Transverse colon (tissue), 4 donors: ENCODE measurements around the gene DCTD. TPM values are rescaled to one million over a fixed set of nuclear protein-coding genes. Genes with fewer than 3 reads are reported as not detected.

Source experiments
- DNase-seq: peaks from one replicate; pipeline ENCODE4 v3.0.0-alpha.2; 2019
- H3K27ac ChIP-seq, 4 donors: fragments of 200-600 bp; sonication (generic); 2 replicates each; pipeline ENCODE4 v1.5.1; 2016 to 2018; ENCODE audit warnings: inconsistent platforms in 4 of 4
- H3K27me3 ChIP-seq: fragments of 200-600 bp; sonication (generic); 2 replicates; pipeline ENCODE4 v1.5.1; 2017; ENCODE audit warnings: inconsistent platforms
- H3K36me3 ChIP-seq, 4 donors: fragments of 200-600 bp; sonication (generic); 2 replicates each; pipeline ENCODE4 v1.5.1; 2017 to 2019; ENCODE audit warnings: inconsistent platforms in 4 of 4
- H3K4me1 ChIP-seq, 4 donors: fragments of 200-600 bp; sonication (generic); 2 replicates each; pipeline ENCODE4 v1.5.1; 2017 to 2020; ENCODE audit warnings: inconsistent platforms in 4 of 4
- H3K4me3 ChIP-seq, 4 donors: fragments of 200-600 bp; sonication (generic); 1 replicate in 1 of 4; 2 replicates in 3 of 4; pipeline versions ENCODE4 v1.5.1 to v1.6.1; 2017 to 2019; ENCODE audit warnings: inconsistent platforms in 4 of 4
- H3K9me3 ChIP-seq, 2 donors: fragments of 200-600 bp; sonication (generic); 2 replicates each; pipeline ENCODE4 v1.5.1; 2017 to 2019; ENCODE audit warnings: inconsistent platforms in 2 of 2
- EP300 ChIP-seq: sonication (generic); formaldehyde crosslinking; IDR thresholded peaks from one replicate; pipeline ENCODE4 v1.6.1; 2017; ENCODE audit warnings: antibody characterized with exemption, low read depth
- POLR2A ChIP-seq: fragments of 450-650 bp; IDR thresholded peaks from one replicate; pipeline ENCODE4 v1.6.1; 2016; ENCODE audit warnings: antibody characterized with exemption, mild to moderate bottlenecking, moderate library complexity
- POLR2AphosphoS5 ChIP-seq, 3 donors: sonication (generic); formaldehyde crosslinking; IDR thresholded peaks; one replicate each; pipeline ENCODE4 v1.6.1; 2016; ENCODE audit warnings: antibody characterized with exemption in 3 of 3
- WGBS, 2 donors: methylation state at CpG; one replicate each; pipeline ENCODE4 v1.1.5; 2018; ENCODE audit warnings: low coverage in 1 of 2; 5-methylcytosine and 5-hydroxymethylcytosine counted together
- in situ Hi-C, 4 donors: fragments of 200-750 bp; cut with MboI; loops; one replicate each; pipeline versions ENCODE4 v1.15.0 to v1.15.1; 2017; ENCODE audit warnings: low sequenced_read_pairs in 3 of 4, low pct_ligation_motif_present in 1 of 4, low pct_unique_long_range_greater_than_20kb in 1 of 4
- intact Hi-C: fragments of 100-400 bp; cut with DNase I; formaldehyde crosslinking; loops from one replicate; pipeline ENCODE4 v1.15.1; 2023; ENCODE audit warnings: low total_unique reads
- total RNA-seq, 4 donors: library from RNA; depleted of rRNA; stranded (reverse); fragments of >200 nt; gene quantifications; one replicate each; pipeline ENCODE4 v1.1.0, GENCODE V29; 2016
- TF ChIP-seq, protein P1 (sequence below), 5 experiments: fragments of 200-600 bp in 3 of 5; fragments of 450-650 bp in 2 of 5; sonication (generic) in 3 of 5; IDR thresholded peaks; 1 replicate in 2 of 5; 2 replicates in 3 of 5; pipeline ENCODE4 v1.5.1; 2016 to 2017; ENCODE audit warnings: antibody characterized with exemption in 5 of 5, inconsistent platforms in 3 of 5, mild to moderate bottlenecking in 2 of 5, moderate library complexity in 1 of 5

DCTD gene
- total RNA-seq, 4 donors from 2014 or later: 3.4 to 35.9 (median 24.9) TPM

DNA sequence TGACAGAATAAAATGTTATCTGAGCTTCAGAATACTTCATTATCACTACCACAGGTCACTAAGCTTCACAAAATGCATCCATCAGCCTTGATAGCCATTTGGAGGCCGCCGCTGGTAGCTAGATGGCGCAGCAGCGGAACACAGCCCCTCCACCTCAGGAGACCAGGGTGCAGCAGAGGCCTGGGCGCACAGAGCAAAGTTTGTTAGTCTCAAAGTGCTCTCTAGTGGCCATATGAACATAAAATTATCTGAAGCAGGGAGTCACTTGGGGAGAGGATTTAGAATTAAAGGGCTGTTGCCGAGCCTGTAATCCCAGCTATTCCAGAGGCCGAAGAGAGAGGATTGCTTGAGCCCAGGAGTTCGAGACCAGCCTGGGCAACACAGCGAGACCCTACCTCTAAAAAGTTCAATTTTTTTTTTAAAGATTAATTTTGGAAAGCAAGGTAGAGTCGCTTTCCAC is 8.1 kb upstream of the DCTD start:
- peak; percentile 77 for DNase-seq
- in situ Hi-C loops: loop anchor here in 1 of 4 donors (25.0 kb wide), 1 partner anchor 487 kb away; no protein-coding TSS in a partner anchor
- no peaks in the 10 kb centered on the region for H3K27me3 ChIP-seq
- H3K36me3 ChIP-seq: no peaks in the 10 kb centered on the region
- H3K4me3 ChIP-seq: no peak overlapping the region
- peaks cover 0 to 17% (median 13%) of the 10 kb centered on the region in 4 donors for H3K4me1 ChIP-seq
- intact Hi-C loops: loop anchor here (1.0 kb wide), 1 partner anchor 28 kb away; no protein-coding TSS in a partner anchor
- no peak overlapping the region for H3K27ac ChIP-seq
- no peak for TF ChIP-seq EP300
- TF ChIP-seq, protein P1, sequence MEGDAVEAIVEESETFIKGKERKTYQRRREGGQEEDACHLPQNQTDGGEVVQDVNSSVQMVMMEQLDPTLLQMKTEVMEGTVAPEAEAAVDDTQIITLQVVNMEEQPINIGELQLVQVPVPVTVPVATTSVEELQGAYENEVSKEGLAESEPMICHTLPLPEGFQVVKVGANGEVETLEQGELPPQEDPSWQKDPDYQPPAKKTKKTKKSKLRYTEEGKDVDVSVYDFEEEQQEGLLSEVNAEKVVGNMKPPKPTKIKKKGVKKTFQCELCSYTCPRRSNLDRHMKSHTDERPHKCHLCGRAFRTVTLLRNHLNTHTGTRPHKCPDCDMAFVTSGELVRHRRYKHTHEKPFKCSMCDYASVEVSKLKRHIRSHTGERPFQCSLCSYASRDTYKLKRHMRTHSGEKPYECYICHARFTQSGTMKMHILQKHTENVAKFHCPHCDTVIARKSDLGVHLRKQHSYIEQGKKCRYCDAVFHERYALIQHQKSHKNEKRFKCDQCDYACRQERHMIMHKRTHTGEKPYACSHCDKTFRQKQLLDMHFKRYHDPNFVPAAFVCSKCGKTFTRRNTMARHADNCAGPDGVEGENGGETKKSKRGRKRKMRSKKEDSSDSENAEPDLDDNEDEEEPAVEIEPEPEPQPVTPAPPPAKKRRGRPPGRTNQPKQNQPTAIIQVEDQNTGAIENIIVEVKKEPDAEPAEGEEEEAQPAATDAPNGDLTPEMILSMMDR (IDR thresholded peaks at IDR 0.05): peak; percentile 34 to 47 (median 44)
- WGBS, 2 donors: 40 to 65% methylated on average over 2 to 10 of the region's 10 CpGs
- H3K9me3 ChIP-seq: no peaks in the 10 kb centered on the region

DNA sequence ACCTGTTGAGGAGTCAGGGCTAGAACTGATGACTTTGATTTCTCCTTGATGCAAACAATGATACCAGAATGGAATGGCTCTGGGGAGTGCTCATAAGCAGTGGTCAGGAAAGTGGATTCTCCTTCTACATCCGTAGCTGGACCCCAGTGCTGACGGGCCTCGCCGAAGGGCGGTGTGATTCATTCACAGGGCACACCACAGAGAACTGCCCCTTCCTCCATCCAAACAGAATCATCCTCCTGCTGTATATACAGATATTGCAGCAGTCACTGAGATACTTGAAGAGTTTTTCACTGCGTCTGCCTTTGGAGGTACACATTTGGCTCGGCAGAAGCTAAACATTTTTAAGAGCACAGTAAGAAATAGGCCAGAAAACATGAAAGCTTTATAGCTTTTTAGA is 7.3 kb upstream of the DCTD start:
- in situ Hi-C loops: no loop called here
- Histone ChIP-seq H3K4me1 (peaks cover 0 to 17% (median 13%) of the 10 kb centered on the region in 4 donors), H3K27ac (no peak overlapping the region), H3K27me3 (no peaks in the 10 kb centered on the region), H3K9me3 (no peaks in the 10 kb centered on the region), H3K36me3 (no peaks in the 10 kb centered on the region), H3K4me3 (no peak overlapping the region)
- no peak for DNase-seq
- 85 to 90% methylated on average over 2 to 7 of the region's 7 CpGs for WGBS, 2 donors
- TF ChIP-seq POLR2A: no peak
- TF ChIP-seq POLR2AphosphoS5 (IDR thresholded peaks at IDR 0.05): no peak
- intact Hi-C loops: no loop called here

DNA sequence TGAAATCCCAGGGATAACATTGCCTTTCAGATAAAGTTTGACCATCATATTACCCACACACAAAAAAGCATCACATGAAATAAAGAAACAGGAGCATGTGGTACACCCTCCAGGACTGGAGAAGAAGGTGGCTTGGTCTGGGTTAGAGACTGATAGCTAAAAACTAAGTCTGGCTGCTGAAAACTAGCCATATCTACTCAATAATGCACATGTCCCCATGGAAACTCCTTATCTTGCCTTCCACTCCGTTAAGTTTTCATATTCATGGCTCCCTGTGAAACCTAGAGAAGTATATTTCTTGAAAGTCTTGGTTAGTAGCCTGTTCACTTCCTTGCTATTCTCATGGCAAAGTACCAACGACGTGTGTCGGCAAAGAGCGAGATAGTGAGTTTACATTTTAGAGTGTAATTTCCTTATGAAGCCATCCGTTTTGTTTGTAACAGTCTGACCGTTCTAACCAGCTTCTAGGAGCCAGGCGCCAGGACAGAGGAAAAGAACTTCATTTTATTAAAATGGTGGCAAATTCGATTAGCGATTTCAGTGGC is 6.7 kb upstream of the DCTD start:
- no peaks in the 10 kb centered on the region for H3K36me3 ChIP-seq
- WGBS, 2 donors: 83 to 87% methylated on average over 10 of the region's 10 CpGs
- H3K4me3 ChIP-seq: no peak overlapping the region
- in situ Hi-C loops (no loop called here), intact Hi-C loops (no loop called here)
- DNase-seq: no peak
- no peaks in the 10 kb centered on the region for H3K9me3 ChIP-seq
- peaks cover 0 to 18% (median 13%) of the 10 kb centered on the region in 4 donors for H3K4me1 ChIP-seq
- no peak for TF ChIP-seq POLR2AphosphoS5 (IDR thresholded peaks at IDR 0.05)
- TF ChIP-seq EP300: no peak
- no peak for TF ChIP-seq POLR2A
- TF ChIP-seq, protein P1 (IDR thresholded peaks at IDR 0.05): no peak
- no peaks in the 10 kb centered on the region for H3K27me3 ChIP-seq
- H3K27ac ChIP-seq: peak overlapping the region in 1 of 4 donors; percentile 16

DNA sequence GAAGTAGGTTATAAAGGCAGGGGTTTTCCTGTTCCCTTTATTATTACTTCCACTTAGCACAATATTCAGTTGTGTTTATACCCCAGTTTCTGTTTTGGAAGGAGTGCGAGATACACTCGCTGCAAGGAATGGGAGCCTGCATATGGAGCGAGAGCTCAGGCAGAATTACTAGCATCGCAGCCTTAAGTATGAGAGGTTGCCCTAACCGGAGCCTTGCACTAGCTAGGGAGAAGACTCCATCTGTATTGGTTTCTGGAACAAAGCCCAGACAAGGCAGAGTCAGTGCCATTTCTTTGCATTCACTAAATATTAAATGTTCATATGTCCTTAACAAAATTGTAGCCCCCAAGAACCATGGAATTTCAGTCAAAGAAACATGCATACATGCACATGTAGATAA is 6.2 kb upstream of the DCTD start:
- TF ChIP-seq, protein P1 (IDR thresholded peaks at IDR 0.05): no peak
- TF ChIP-seq POLR2A (no peak), EP300 (no peak), POLR2AphosphoS5 (IDR thresholded peaks at IDR 0.05) (no peak)
- Histone ChIP-seq H3K27ac (no peak overlapping the region), H3K36me3 (no peaks in the 10 kb centered on the region), H3K9me3 (no peaks in the 10 kb centered on the region), H3K4me3 (no peak overlapping the region), H3K27me3 (no peaks in the 10 kb centered on the region), H3K4me1 (peaks cover 0 to 23% (median 14%) of the 10 kb centered on the region in 4 donors)
- intact Hi-C loops (no loop called here), in situ Hi-C loops (no loop called here)
- WGBS, 2 donors: 63% methylated on average over 5 of the region's 5 CpGs; no CpG with 5 or more reads in 1 of the 2 donors
- DNase-seq: no peak
